Smooth muscle cell of the brain vasculature (primary cell): ENCODE measurements around the gene ORAI3.
A peak's percentile ranks its signal among the peaks of the same experiment; 100 is the strongest.

Experiments
- DNase-seq: peaks from one replicate; pipeline ENCODE4 v3.0.0-alpha.2; 2012; ENCODE audit warnings: low read depth, low spot score

The ORAI3 gene

GRCh38 chr16:30948667-30949649 is at the start of gene ORAI3:
TSS of gene ORAI3 (plus strand) at chr16:30949068. CDS start at chr16:30949290, 222 bp downstream.
- DNase-seq: no peak

GRCh38 chr16:30899794-30900193 is 49.1 kb upstream of the ORAI3 start:
- DNase-seq: no peak

- no peak for DNase-seq
These were observed 48.3 kb upstream of the ORAI3 start for GRCh38 chr16:30900588-30900987.

GRCh38 chr16:30901201-30902028 is 47.5 kb upstream of the ORAI3 start:
- DNase-seq: no peak

GRCh38 chr16:30902029-30902972 is 46.6 kb upstream of the ORAI3 start:
- DNase-seq: no peak

GRCh38 chr16:30903002-30903401 is 45.9 kb upstream of the ORAI3 start:
- DNase-seq: no peak

- DNase-seq: no peak
These were observed 45.3 kb upstream of the ORAI3 start for GRCh38 chr16:30903596-30903995.

- no peak for DNase-seq
These were observed 44.6 kb upstream of the ORAI3 start for GRCh38 chr16:30904114-30904780.

- no peak for DNase-seq
These were observed 41.8 kb upstream of the ORAI3 start for GRCh38 chr16:30907064-30907463.

- DNase-seq: no peak
These were observed 38.3 kb upstream of the ORAI3 start for GRCh38 chr16:30910427-30911029.

- DNase-seq: no peak
These were observed 36.0 kb upstream of the ORAI3 start for GRCh38 chr16:30912794-30913412.

GRCh38 chr16:30914830-30915229 is 34.0 kb upstream of the ORAI3 start:
- DNase-seq: no peak

- no peak for DNase-seq
These were observed 30.3 kb upstream of the ORAI3 start for GRCh38 chr16:30918614-30919013.

- no peak for DNase-seq
These were observed 28.0 kb upstream of the ORAI3 start for GRCh38 chr16:30920891-30921290.

- no peak for DNase-seq
These were observed 27.5 kb upstream of the ORAI3 start for GRCh38 chr16:30921459-30921747.

- peak; percentile 83 for DNase-seq
These were observed 27.0 kb upstream of the ORAI3 start for GRCh38 chr16:30921748-30922419.

GRCh38 chr16:30922420-30922959 is 26.4 kb upstream of the ORAI3 start:
- DNase-seq: peak; percentile 99

- peak; percentile 100 for DNase-seq
These were observed 25.8 kb upstream of the ORAI3 start for GRCh38 chr16:30922960-30923535.

- no peak for DNase-seq
These were observed 25.3 kb upstream of the ORAI3 start, which contains the start of gene FBXL19 for GRCh38 chr16:30923554-30924075. TSS of gene FBXL19 (plus strand) at chr16:30923572. CDS start at chr16:30925755, 2,183 bp downstream.
